ENCODE measurements around the gene ADGB. TPM values are rescaled to one million over a fixed set of nuclear protein-coding genes. Genes with fewer than 3 reads are reported as not detected.

ADGB gene
- total RNA-seq, 4 donors from 2014 or later = not detected

DNA sequence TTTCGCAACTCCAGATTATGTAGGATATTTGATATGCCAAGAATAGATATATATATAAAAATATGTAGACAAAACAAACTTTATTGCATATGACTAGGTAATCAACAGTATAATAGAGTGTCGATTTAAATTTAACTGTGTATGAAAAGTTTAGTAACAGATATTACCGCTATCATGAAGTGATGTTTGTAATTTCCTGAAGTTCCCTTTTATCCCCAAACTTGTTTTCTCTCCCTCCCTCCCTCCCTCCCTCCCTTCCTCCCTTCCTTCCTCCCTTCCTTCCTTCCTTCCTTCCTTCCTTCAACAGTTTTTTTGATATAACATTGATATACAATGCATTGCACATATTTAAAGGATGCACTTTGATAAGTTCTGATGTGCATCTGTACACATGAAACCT lies 15.2 kb downstream of the ADGB start:
- no peaks in the 10 kb centered on the region for H3K36me3 ChIP-seq
- DNase-seq (no peak), ATAC-seq (no peak)
- in situ Hi-C loops (cut with MboI; ENCODE audit: low sequenced_read_pairs in 4 of 4) = no loop called here
- no peak overlapping the region for H3K4me3 ChIP-seq
- H3K4me1 ChIP-seq = no peaks in the 10 kb centered on the region
- intact Hi-C loops (cut with DNase I; ENCODE audit: low total_unique reads) = no loop called here
- H3K9me3 ChIP-seq = no peaks in the 10 kb centered on the region
- no peak for TF ChIP-seq POLR2A (IDR thresholded peaks at IDR 0.05)
- TF ChIP-seq, protein P1, sequence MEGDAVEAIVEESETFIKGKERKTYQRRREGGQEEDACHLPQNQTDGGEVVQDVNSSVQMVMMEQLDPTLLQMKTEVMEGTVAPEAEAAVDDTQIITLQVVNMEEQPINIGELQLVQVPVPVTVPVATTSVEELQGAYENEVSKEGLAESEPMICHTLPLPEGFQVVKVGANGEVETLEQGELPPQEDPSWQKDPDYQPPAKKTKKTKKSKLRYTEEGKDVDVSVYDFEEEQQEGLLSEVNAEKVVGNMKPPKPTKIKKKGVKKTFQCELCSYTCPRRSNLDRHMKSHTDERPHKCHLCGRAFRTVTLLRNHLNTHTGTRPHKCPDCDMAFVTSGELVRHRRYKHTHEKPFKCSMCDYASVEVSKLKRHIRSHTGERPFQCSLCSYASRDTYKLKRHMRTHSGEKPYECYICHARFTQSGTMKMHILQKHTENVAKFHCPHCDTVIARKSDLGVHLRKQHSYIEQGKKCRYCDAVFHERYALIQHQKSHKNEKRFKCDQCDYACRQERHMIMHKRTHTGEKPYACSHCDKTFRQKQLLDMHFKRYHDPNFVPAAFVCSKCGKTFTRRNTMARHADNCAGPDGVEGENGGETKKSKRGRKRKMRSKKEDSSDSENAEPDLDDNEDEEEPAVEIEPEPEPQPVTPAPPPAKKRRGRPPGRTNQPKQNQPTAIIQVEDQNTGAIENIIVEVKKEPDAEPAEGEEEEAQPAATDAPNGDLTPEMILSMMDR (IDR thresholded peaks at IDR 0.05 in 4 of 5, conservative IDR thresholded peaks at IDR 0.05 in 1 of 5) = no peak
- no peak overlapping the region for H3K27ac ChIP-seq
- H3K27me3 ChIP-seq = no peaks in the 10 kb centered on the region

DNA sequence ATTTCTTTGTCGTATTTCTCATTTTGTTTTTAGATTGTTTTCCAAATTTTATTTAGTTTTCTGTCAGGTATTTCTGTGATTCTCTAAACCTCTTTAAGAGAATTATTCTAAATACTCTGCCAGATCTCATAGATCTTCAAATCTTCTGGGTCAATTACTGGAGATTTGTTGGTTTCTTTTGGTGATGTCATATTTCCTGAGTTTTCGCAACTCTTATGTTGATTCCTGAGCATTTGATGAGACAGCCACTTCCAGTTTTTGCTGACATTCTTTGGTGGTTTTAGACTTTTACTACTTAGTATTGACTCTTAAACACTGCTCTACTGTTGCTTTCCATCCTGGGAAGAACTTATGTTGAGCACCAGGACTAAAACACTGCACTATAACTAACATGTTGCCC lies 21.9 kb downstream of the ADGB start:
- no peak overlapping the region for H3K4me3 ChIP-seq

DNA sequence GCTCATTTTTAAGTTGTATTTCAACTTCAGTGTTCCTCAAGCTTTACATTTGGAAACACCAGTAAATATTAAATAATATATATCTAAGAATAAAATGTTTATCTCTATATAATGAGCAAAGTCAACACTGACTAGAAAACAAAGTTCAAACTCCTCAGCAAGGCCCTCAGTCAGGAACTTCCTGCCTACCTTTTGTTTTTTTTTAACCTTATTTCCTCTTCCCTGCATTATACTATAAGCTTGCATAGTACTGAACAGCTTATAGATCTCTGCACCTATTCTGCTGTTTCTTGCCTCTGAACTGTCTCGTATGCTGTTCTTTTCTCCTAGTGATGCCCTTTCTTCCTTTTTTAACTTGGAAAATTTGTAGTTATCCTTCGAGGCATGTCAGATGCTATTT lies 29.6 kb downstream of the ADGB start:
- in situ Hi-C loops (cut with MboI; ENCODE audit: low sequenced_read_pairs in 4 of 4) = no loop called here
- H3K36me3 ChIP-seq = no peaks in the 10 kb centered on the region
- H3K27me3 ChIP-seq = no peaks in the 10 kb centered on the region

More for the DNA sequence above, 21.9 kb downstream of the ADGB start:
- Histone ChIP-seq H3K27ac (no peak overlapping the region), H3K27me3 (no peaks in the 10 kb centered on the region), H3K9me3 (no peaks in the 10 kb centered on the region), H3K36me3 (no peaks in the 10 kb centered on the region), H3K4me1 (no peaks in the 10 kb centered on the region)
- no peak for DNase-seq
- intact Hi-C loops (cut with DNase I; ENCODE audit: low total_unique reads) (no loop called here), in situ Hi-C loops (cut with MboI; ENCODE audit: low sequenced_read_pairs in 4 of 4) (no loop called here)
- no peak for ATAC-seq
- TF ChIP-seq POLR2A (IDR thresholded peaks at IDR 0.05) = no peak
- TF ChIP-seq, protein P1 (IDR thresholded peaks at IDR 0.05 in 4 of 5, conservative IDR thresholded peaks at IDR 0.05 in 1 of 5) = no peak

DNA sequence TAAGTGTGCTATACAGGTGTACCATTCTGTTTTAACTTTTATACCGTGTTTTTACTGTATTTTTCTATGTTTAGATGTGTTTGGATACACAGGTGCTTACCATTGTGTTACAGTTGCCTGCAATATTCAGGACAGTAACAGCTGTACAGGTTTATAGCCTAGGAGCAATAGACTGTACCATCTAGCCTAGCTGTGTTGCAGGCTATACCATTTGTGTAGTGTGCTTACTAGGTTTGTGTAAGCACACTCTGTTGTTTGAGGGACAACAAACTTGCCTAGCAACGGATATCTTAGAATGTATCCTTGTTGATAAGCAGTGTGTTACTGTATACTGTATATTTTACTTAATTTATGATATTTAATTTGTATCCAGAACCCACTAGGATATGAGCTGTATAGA lies 35.2 kb downstream of the ADGB start:
- in situ Hi-C loops (cut with MboI; ENCODE audit: low sequenced_read_pairs in 4 of 4) = no loop called here
- no peak for DNase-seq
- Histone ChIP-seq H3K27ac (no peak overlapping the region), H3K27me3 (no peaks in the 10 kb centered on the region), H3K4me3 (no peak overlapping the region), H3K36me3 (no peaks in the 10 kb centered on the region), H3K9me3 (no peaks in the 10 kb centered on the region), H3K4me1 (no peaks in the 10 kb centered on the region)
- TF ChIP-seq, protein P1 (IDR thresholded peaks at IDR 0.05 in 4 of 5, conservative IDR thresholded peaks at IDR 0.05 in 1 of 5) = no peak
- TF ChIP-seq POLR2A (IDR thresholded peaks at IDR 0.05) = no peak
- intact Hi-C loops (cut with DNase I; ENCODE audit: low total_unique reads) = no loop called here
- ATAC-seq = no peak

More for the DNA sequence above, 29.6 kb downstream of the ADGB start:
- no peak overlapping the region for H3K27ac ChIP-seq
- intact Hi-C loops (cut with DNase I; ENCODE audit: low total_unique reads) = no loop called here
- no peak for TF ChIP-seq POLR2A (IDR thresholded peaks at IDR 0.05)
- TF ChIP-seq, protein P1 (IDR thresholded peaks at IDR 0.05 in 4 of 5, conservative IDR thresholded peaks at IDR 0.05 in 1 of 5) = no peak
- DNase-seq (no peak), ATAC-seq (no peak)
- H3K9me3 ChIP-seq = no peaks in the 10 kb centered on the region
- no peak overlapping the region for H3K4me3 ChIP-seq
- no peaks in the 10 kb centered on the region for H3K4me1 ChIP-seq

DNA sequence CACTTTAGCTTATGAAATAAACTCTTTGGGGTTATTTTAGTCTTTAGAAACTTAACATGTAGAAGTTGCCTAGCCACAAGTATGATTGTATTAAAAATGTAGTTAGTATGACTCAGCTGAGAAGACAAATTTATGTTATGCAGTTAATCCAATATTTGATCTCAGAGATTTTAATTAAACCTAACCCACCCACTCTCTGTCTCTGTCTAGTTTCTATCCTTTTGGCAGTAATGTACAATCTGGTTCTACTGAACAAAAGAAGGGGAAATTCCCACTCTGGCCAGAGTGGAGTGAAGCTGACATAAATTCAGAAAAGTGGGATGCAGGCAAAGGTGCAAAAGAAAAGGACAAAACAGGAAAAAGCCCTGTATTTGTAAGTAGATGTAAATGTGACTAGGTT lies 36.4 kb downstream of the ADGB start:
- intact Hi-C loops (cut with DNase I; ENCODE audit: low total_unique reads) = no loop called here
- in situ Hi-C loops (cut with MboI; ENCODE audit: low sequenced_read_pairs in 4 of 4) = no loop called here
- Histone ChIP-seq H3K27ac (no peak overlapping the region), H3K4me3 (no peak overlapping the region), H3K36me3 (no peaks in the 10 kb centered on the region), H3K27me3 (no peaks in the 10 kb centered on the region), H3K4me1 (no peaks in the 10 kb centered on the region), H3K9me3 (no peaks in the 10 kb centered on the region)
- TF ChIP-seq, protein P1 (IDR thresholded peaks at IDR 0.05 in 4 of 5, conservative IDR thresholded peaks at IDR 0.05 in 1 of 5) = no peak
- TF ChIP-seq POLR2A (IDR thresholded peaks at IDR 0.05) = no peak
- DNase-seq (no peak), ATAC-seq (no peak)

Measured in gastrocnemius medialis (tissue), 4 donors.